HL-60 (cell line): ENCODE data around the gene SHLD1.

ENCODE experiments used
- DNase-seq, 2 experiments: peaks; one replicate each; pipeline ENCODE4 v3.0.0-alpha.2; 2010 to 2020; ENCODE audit warnings: low read depth in 1 of 2, low spot score in 1 of 2
- H3K27ac ChIP-seq: fragments of 250-450 bp; sonication (Bioruptor Pico); replicated peaks from 2 replicates; pipeline ENCODE4 v1.5.1; 2020; ENCODE audit warnings: mild to moderate bottlenecking, moderate library complexity
- H3K27me3 ChIP-seq: fragments of 250-450 bp; sonication (Bioruptor Pico); 2 replicates; pipeline ENCODE4 v1.5.1; 2021; ENCODE audit warnings: mild to moderate bottlenecking, moderate library complexity; ENCODE audit not compliant: insufficient read depth, poor library complexity, severe bottlenecking
- H3K4me3 ChIP-seq: replicated peaks from 2 replicates; pipeline ENCODE4 v1.5.1; 2011; ENCODE audit warnings: mild to moderate bottlenecking, control low read depth, low read length; ENCODE audit not compliant: insufficient read depth
- GABPA ChIP-seq: IDR thresholded peaks from 2 replicates; pipeline ENCODE4 v1.6.1; 2012; ENCODE audit warnings: low read depth
- POLR2AphosphoS5 ChIP-seq: IDR thresholded peaks from 2 replicates; pipeline ENCODE4 v1.6.1; 2012; ENCODE audit warnings: low read depth
- SPI1 ChIP-seq: IDR thresholded peaks from 2 replicates; pipeline ENCODE4 v1.6.1; 2012; ENCODE audit warnings: low read depth, mild to moderate bottlenecking, borderline replicate concordance
- TF ChIP-seq, protein P1 (sequence below): IDR thresholded peaks from one replicate; pipeline ENCODE4 v1.5.1; 2011; ENCODE audit warnings: low read length, control low read depth, inconsistent platforms; ENCODE audit not compliant: insufficient read depth
- TF ChIP-seq, protein P2 (sequence below): IDR thresholded peaks from 2 replicates; pipeline ENCODE4 v1.6.1; 2012; ENCODE audit warnings: low read depth; ENCODE audit not compliant: insufficient replicate concordance

Gene SHLD1

DNA sequence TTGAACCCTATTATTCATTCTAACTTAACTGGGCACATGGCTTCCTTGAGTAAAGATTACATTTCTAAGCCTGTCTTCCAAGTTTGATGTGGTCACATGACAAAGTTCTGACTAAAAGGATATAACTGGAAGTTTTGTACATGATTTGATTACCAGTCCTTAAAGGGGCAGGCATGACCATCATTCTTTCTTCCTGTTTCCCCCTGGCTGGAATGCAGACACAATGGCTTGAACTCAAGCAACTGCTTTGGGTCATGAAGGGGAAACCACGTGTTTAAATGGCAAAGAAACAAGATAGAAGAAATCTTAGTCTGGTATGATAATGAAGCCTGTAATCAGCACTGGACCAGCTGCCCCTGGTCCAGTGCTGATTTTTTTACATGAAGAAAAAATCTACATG is 15.6 kb upstream of the SHLD1 start:
- TF ChIP-seq, protein P1, sequence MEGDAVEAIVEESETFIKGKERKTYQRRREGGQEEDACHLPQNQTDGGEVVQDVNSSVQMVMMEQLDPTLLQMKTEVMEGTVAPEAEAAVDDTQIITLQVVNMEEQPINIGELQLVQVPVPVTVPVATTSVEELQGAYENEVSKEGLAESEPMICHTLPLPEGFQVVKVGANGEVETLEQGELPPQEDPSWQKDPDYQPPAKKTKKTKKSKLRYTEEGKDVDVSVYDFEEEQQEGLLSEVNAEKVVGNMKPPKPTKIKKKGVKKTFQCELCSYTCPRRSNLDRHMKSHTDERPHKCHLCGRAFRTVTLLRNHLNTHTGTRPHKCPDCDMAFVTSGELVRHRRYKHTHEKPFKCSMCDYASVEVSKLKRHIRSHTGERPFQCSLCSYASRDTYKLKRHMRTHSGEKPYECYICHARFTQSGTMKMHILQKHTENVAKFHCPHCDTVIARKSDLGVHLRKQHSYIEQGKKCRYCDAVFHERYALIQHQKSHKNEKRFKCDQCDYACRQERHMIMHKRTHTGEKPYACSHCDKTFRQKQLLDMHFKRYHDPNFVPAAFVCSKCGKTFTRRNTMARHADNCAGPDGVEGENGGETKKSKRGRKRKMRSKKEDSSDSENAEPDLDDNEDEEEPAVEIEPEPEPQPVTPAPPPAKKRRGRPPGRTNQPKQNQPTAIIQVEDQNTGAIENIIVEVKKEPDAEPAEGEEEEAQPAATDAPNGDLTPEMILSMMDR, result no peak
- TF ChIP-seq, protein P2, sequence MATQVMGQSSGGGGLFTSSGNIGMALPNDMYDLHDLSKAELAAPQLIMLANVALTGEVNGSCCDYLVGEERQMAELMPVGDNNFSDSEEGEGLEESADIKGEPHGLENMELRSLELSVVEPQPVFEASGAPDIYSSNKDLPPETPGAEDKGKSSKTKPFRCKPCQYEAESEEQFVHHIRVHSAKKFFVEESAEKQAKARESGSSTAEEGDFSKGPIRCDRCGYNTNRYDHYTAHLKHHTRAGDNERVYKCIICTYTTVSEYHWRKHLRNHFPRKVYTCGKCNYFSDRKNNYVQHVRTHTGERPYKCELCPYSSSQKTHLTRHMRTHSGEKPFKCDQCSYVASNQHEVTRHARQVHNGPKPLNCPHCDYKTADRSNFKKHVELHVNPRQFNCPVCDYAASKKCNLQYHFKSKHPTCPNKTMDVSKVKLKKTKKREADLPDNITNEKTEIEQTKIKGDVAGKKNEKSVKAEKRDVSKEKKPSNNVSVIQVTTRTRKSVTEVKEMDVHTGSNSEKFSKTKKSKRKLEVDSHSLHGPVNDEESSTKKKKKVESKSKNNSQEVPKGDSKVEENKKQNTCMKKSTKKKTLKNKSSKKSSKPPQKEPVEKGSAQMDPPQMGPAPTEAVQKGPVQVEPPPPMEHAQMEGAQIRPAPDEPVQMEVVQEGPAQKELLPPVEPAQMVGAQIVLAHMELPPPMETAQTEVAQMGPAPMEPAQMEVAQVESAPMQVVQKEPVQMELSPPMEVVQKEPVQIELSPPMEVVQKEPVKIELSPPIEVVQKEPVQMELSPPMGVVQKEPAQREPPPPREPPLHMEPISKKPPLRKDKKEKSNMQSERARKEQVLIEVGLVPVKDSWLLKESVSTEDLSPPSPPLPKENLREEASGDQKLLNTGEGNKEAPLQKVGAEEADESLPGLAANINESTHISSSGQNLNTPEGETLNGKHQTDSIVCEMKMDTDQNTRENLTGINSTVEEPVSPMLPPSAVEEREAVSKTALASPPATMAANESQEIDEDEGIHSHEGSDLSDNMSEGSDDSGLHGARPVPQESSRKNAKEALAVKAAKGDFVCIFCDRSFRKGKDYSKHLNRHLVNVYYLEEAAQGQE, result no peak
- no peak for TF ChIP-seq SPI1
- no peak for TF ChIP-seq POLR2AphosphoS5
- TF ChIP-seq GABPA, result no peak
- Histone ChIP-seq H3K4me3 (no peak overlapping the region), H3K27me3 (no peaks in the 10 kb centered on the region), H3K27ac (no peak overlapping the region)
- no peak for DNase-seq

DNA sequence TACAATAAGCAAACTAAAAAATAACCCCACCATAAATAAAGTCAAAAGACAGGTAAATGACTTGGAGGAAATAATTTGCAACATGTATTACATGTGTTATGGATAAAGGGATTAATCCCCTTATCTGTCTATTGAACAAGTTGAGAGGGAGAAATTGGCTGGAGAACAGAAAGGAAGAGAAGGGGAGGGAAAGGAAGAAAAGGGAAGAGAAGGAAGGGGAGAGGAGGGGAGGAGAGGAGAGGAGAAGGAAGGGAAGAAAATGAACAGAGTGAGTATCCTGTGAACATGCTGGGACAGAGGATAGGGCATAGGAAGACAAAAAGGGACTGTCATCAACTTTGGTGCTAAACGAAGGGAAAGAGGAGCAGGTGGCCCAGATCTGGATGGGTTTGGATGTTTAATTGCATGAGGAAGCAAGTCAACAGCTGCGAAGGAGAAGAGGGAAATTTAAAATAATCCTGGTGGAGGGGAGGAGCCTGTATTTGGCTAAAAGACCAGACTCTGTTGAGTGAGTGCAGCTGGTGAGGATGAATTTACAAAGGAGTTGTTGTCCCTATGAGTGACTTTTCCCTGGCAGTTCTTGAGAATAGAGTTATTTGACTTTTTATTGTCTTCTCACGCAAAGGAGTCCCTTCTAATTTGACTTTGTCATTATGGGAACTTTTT is 14.2 kb upstream of the SHLD1 start:
- no peaks in the 10 kb centered on the region for H3K27me3 ChIP-seq
- TF ChIP-seq SPI1, result no peak
- TF ChIP-seq POLR2AphosphoS5, result no peak
- TF ChIP-seq, protein P1, result no peak
- TF ChIP-seq, protein P2, result no peak
- TF ChIP-seq GABPA, result no peak
- no peak overlapping the region for H3K27ac ChIP-seq
- no peak overlapping the region for H3K4me3 ChIP-seq
- no peak for DNase-seq

DNA sequence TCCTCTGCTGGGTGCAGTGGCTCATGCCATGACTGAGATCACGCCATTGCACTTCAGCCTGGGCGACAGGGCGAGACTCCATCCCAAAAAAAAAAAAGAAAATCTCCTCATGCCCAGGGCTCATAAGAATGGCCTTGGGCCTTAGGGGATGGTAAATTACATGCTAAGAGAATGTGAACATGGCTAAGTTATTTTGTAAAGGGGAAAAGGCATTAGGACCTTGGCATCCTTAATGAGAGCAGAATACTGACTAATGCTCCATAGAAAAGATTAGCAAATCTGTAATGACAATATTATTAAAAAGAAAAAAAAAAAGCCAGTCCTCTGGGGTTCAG is 12.6 kb upstream of the SHLD1 start:
- no peaks in the 10 kb centered on the region for H3K27me3 ChIP-seq
- H3K4me3 ChIP-seq, result no peak overlapping the region
- no peak overlapping the region for H3K27ac ChIP-seq
- DNase-seq, result no peak
- TF ChIP-seq SPI1 (no peak), GABPA (no peak), POLR2AphosphoS5 (no peak)
- TF ChIP-seq, protein P1, result no peak
- TF ChIP-seq, protein P2, result no peak
